DMS153 treated with DMSO at 0.1 percent for 48 hours (cell line): Measurements from ENCODE around the gene MRPS26.
"Not testable (repeated sequence)": the region's sequence is repeated elsewhere in the genome, so short reads cannot be mapped to it uniquely, and the experiment has no call there.

ENCODE experiments used
- DNase-seq: peaks from one replicate; lab custom pipeline; 2025; ENCODE audit not compliant: unreplicated experiment; lab: John Stamatoyannopoulos, UW

Gene MRPS26

DNA sequence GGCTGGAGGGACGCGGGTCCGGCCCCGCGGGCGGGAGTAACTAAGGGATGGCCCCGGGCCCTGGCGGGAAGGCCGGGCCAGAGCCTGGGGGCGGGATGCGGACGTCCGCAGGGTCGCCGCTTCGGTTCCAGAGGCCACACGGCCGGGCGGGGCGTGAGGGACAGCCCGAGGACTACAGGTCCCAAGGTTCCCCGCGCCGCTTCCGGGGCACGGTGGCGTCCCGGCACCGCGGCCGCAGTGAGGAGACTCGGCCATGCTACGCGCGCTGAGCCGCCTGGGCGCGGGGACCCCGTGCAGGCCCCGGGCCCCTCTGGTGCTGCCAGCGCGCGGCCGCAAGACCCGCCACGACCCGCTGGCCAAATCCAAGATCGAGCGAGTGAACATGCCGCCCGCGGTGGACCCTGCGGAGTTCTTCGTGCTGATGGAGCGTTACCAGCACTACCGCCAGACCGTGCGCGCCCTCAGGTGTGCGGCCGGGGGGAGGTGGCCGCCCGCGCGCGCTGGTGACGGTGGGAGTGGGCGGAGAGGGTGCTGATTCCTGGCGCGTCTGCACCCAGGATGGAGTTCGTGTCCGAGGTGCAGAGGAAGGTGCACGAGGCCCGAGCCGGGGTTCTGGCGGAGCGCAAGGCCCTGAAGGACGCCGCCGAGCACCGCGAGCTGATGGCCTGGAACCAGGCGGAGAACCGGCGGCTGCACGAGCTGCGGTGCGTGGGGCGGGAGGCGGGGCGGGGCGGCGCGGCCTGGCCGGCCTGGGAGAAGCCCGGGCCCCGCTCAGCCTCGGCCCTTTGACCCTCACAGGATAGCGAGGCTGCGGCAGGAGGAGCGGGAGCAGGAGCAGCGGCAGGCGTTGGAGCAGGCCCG lies at the start of gene MRPS26:
Gene MRPS26 (plus strand): TSS at position 237 of the 861 bp plus-strand sequence. CDS start 17 bp downstream, at position 254.
- peak; percentile 61 for DNase-seq

DNA sequence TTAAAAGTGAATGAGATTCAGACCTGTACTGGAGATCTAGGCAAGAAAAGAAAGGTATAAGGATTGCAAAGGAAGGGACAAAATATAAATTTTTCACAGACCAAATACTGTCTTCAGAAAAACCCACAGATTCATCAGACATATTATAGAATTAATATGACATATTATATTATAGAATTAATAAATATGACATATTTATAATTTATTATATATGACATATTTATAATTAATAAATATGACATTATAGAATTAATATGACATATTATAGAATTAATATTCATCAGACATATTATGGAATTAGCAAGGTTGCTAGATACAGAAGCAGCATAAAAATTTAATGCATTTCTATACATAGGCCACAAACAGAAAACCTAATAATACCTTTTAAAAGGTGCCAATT lies 47.1 kb upstream of the MRPS26 start:
- DNase-seq: no peak

DNA sequence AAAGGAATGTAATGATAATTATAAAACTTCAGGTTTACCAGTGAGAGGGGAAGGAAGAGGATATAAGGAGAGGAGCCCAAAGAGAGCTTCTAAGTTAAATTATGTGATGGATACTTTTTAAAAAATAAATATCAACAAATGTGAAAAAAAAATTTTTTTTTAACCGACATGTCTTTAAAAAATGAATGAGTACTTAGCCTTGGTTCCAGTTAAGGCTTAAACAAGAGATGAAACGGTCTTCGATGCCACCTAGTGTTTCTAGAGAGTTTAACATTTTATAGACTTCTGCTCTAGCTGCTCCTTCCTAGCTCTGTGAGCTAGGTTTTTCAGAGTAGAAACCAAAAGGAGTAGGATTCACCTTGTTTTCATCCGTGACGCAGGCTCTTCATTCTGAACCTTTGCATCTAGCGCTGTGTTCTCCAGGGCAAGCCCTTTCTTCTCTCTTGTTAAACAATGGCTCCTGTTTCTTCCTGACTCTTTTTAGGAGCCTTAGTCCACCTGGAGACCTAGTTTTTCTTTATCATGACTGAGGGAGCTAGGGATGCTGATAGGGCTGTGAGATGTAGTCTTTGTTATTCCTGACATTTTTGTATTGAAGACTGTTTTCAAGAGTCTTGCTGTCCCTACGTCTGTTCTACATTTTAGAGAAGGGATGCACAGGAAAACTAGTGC lies 44.9 kb upstream of the MRPS26 start:
- DNase-seq: peak; percentile 69

DNA sequence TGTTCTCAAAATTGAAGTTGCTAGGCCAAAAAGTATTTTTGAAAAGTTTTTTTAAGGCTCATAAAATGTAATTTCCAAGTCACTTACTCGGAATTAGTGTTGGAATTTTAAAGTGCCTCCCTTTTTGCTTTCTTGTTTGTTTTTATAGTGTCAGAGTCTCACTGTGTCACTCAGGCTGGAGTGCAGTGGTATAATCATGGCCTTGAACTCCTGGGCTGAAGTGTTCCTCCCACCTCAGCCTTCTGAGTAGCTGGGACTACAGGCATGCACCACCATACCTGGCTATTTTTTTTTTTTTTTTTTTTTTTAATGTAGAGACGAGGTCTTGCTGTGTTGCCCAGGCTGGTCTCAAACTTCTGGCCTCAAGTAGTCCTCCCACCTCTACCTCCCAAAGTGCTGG lies 42.4 kb upstream of the MRPS26 start:
- no peak for DNase-seq

DNA sequence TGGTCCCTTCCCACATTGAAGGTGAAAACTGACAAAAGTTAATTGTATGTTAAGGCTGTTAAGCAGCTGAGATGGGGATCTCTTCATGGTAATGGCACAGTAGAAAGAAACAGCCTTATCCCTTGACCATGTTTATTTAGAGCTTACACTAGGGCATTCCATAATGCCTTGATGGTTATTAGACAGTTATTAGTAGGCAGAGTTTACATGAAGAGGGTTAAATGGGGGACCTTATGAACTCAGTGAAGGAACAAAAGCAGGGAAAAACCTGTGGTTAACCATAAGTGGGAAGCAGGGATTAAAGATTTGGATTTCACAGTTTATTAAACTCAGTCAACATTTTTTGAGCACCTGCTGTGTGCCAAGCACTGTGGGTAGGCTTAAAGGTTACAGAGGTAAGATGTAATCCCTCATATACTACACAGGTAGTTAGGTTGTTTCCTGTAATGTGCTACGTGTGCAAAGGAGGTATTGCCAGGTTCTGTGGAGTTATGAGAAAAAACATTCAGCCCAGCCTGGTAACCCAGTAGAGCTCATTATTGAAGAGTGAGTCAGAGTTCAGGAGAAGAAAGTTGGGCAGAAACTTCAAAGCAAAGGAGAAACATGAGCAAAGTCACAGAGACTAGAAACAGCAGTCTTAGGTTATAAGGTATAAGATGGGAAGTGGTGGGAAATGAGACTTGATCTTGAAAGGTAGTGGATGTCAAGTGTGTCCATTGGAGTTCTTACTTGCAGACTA lies 34.7 kb upstream of the MRPS26 start:
- DNase-seq: no peak

DNA sequence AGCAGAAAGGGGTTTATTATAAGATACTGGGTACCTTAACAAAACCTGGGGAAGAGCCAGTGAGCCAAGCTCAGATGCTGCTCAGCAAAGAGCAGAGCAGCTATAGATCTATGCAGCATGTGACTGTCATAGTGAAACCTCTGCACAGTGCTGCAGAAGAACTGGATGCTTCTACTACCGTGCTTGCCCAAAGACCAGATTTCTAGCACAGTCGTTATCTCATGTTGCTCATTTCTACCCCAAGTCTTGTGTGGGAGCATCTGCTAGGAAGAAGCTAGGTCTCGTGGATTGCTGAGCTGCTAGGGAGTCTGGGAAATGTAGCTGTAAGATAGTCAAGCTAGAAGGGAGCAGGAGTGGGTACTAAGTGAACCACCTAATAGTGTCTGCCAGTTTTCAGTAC lies 34.1 kb upstream of the MRPS26 start:
- no peak for DNase-seq

DNA sequence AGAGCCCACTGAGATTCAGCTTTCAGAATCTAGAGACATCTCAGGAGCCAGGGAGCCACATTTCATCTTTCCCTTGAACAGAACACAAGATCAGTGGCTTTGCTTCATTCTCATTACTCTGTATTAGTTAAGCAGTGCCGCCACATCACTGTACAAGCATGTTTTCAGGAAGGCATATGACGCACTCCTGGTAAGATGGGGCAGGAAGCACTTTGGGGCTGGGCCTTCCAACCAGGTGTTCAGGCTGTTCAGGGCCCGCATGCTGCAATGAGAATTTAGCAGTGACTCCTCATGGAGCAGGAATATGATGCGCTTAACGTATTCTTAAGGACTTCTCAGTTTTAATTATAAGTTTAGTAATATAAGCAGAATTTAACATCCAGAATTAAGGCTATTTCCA lies 32.1 kb upstream of the MRPS26 start:
- DNase-seq: no peak

DNA sequence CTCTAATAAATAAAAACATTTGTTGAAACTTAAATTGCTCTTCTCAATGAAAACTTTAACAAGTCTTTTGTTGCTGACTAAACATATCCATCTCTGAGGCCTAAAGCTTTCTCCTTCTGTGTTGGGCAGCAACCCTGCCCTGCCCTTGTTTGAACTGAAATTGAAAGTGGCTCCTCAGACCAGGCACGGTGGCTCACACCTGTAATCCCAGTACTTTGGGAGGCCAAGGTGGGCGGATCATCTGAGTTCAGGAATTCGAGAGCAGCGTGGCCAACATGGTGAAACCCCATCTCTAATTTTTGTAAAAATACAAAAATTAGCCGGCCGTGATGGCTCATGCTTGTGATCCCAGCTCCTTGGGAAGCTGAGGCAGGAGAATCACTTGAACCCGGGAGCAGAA lies 31.7 kb upstream of the MRPS26 start:
- no peak for DNase-seq

DNA sequence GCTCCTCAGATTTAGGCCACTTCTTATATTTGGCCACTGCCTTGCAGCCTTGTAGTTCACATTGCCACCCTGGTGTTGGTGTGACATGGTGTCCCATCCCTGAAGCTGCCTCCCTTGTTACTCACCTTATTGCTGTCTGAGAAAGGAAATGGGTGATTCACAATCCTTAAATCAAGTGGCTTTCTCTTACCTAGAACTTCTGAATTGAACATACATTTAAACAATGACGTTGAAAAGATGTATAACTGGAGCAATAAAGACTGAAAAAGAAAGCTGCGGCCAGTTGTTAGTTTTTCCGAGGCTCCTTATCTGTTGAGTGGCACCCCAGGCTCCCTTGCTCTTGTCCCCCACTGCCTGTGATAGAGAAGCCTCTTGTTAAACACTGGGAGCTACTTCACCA lies 31.2 kb upstream of the MRPS26 start:
- no peak for DNase-seq

DNA sequence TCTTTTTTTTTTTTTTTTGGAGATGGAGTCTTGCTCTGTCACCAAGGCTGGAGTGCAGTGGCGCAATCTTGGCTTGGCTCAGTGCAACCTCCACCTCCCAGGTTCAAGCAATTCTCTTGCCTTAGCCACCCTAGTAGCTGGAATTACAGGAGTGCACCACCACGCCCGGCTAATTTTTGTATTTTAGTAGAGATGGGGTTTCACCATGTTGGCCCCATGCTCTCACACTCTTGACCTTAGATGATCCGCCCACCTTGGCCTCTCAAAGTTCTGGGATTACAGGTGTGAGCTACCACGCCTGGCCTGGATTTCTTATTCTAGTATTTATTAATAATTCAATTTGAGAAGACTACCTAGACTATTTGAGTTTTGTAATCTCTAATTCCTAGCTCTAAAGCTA lies 30.6 kb upstream of the MRPS26 start:
- not testable (repeated sequence) for DNase-seq

DNA sequence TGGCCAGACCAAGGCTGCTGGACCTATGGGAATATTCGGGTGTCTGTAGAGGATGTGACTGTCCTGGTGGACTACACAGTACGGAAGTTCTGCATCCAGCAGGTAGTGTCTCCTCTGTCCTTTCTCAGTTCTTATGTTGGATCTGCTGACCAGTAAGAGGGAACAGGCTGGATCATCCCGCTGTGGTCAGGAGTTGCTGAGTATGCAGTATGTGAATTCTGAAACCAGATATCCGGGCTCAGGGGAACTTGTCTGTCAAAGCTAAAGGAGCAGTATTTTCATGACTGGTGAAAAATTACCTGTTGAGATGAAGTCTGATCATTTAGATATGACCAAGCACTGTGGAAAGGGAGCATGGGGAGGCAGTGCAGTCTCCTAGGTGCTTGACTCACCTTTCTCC lies 24.5 kb upstream of the MRPS26 start:
- DNase-seq: no peak

DNA sequence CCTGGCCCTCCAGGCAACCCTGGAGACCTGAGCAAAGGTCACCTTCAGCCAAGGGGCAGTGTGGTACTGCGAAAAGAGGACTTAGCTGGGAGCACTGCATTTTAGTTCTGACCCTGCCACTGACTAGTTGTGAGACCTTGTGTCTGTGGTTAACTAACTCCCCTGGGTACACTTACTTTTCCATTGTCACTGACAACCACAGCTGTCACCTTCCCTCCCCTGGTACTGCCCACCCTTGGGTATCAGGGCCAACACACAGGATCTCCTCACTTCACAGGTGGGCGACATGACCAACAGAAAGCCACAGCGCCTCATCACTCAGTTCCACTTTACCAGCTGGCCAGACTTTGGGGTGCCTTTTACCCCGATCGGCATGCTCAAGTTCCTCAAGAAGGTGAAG lies 24.1 kb upstream of the MRPS26 start:
- no peak for DNase-seq

DNA sequence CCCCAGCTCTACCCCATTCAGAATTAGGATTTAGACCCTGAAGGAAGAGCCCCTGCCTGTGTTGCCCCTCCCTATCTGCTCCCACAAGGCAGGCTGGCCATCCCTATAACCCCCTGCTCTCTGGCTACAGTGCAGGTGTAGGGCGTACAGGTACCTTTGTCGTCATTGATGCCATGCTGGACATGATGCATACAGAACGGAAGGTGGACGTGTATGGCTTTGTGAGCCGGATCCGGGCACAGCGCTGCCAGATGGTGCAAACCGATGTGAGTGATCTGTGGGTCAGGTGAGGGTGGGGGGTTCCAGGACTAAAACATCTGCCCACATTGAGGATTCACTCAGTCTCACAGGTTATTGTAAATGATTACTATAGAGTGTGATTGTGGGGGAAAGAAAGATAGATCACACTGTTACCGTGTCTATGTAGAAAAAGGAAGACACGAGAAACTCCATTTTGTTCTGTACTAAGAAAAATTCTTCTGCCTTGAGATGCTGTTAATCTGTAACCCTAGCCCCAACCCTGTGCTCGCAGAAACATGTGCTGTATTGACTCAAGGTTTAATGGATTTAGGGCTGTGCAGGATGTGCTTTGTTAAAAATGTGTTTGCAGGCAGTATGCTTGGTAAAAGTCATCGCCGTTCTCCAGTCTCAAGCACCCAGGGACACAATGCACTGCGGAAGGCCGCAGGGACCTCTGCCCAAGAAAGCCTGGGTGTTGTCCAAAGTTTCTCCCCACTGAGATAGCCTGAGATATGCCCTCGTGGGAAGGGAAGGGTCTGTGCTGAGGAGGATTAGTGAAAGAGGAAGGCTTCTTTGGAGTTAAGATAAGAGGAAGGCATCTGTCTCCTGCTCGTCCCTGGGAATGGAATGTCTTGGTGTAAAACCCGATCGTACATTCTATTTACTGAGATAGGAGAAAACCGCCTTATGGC lies 23.0 kb upstream of the MRPS26 start:
- DNase-seq: not testable (repeated sequence)

DNA sequence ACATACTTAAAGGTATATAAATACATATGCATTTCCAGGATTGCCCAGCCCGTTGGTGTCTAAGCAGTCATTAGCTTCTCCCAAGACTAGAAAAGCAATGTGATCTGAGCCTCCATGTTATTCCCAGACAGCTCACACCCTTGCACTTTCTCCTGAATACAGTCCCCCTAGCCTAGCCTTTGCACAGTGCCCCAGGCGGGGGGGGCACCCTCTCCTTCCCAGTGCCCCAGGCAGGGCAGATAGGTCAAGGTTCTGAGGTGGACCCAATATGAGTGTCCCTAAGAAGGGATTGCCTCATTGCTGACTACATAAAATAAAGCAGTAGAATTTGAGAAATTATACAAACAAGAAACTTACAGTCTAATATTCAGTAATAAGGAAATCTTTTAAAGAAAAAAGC lies 17.9 kb upstream of the MRPS26 start:
- DNase-seq: no peak

DNA sequence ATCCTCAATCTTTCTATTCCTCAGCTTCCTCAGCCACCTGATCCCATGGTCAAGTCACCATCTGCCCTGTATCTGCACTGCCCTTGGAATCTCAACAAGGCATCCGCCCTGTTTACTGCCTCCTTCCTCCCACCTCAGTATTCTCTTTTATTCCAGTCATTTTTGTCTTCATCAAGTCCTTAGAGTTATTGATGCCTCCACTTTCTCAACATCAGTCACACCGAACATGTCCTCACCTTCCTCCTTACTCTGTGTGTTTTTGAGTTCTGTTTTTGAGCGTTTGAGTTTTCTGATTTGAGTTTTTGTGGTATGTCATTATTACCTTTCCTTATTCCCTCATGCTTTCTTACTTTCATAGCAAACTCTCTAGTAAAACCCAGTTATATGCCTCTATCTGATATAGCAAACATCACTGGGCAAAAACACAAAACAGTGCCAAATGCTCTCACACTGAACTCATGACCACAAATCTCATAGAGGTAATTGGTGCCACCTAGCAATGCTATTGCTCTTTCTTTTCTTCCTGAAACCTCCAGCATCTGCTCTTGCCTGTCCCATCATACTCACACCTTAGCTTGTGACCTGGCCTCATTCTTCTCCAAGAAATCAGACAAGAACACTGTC lies 14.2 kb upstream of the MRPS26 start:
- DNase-seq: no peak

DNA sequence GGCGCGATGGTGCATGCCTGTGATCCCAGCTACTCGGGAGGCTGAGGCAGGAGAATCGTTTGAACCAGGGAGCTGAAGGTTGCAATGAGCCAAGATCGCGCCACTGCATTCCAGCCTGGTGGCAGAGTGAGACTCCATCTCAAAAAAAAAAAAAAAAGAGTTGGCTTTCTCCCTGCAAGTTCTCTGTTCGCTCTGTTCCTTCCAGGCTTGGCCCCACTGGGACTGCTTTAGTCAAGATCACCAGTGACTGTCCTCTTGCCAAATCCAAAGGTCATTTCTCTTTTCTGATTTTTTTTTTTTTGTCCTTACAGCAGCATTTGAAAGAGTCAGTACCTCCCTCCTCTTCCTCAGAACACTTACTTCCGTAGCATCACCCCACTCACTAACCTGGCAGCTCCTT lies 13.2 kb upstream of the MRPS26 start:
- DNase-seq: no peak

DNA sequence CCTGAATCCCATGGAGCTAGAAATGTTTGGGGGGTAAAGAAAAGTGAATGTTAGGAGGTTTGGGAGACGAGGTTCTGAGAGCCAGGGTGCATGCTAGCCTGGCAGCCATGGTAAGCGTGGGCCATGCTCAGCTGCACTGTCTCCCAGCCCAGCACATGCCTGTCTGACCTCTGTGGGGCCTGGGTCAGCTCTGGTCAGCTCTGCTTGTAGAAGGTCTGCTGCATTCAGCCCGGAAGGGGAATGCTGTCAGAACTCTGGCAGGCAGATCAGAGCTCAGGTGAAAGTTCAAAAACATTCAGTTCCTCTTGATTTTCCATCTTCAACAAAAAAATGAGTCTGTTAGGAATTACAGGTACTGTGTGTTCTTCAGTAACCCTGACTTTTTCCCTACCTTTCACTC lies 8.2 kb upstream of the MRPS26 start:
- no peak for DNase-seq

DNA sequence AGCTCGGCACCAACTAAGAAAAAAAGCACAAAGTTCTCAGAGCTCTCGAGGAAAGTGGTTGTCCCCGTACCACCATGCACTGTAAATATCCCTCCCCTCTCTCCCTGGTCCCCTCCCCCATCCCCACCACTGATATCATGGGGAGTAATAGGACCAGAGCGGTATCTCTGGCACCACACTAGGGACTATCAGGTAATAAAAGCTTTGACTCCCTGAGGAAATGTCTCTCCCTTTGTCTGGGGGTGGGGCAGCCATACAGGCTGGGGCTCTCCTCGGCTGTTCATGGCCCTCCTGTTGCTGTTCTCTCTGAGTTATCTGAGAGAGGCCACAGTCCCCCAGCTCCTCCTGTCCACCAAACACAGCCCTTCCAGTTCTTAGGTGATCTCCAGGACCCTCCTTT lies 7.4 kb upstream of the MRPS26 start:
- no peak for DNase-seq

DNA sequence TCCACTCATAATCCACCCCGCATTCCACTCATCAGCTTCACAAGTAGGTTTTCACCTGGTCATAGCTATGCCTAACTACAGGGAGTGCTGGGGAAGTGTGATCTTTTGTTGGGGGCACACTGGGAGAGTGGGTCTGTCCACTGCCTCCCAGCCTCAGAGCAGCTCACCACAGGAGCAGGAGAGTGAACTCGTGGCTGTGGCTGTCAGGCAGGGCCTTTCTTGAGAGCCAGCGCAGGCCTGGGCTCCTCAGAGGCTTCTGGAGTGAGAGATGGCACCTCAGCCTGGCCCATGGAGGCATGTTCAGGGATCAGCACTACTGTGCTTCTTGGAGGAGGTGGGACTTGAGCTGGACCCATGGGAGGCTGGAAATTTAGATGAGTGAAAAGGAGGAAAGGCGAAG lies 6.4 kb upstream of the MRPS26 start:
- DNase-seq: no peak

DNA sequence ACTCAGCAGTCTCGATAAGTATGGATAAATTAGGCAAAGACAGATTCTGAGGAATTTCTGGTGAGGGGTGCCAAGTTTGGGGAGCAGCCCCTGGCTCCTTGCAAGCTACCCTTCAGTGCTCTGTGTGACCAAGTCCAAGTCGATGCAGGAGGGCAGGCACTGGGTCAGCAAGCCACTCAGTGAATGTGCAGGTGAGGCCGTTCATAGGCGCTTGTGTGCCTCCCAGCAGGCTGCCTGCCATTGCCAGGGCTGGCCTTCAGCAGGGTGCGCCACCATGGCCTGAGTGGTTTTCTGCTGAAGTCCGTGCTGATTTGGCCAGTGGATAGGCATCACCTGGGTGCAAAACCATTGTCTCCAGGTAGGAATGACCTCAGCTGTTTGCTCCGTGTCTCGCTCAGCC lies 5.8 kb upstream of the MRPS26 start:
- DNase-seq: no peak
